Measurements from ENCODE around the gene DHX15. TPM values are rescaled to one million over a fixed set of nuclear protein-coding genes. Genes with fewer than 3 reads are reported as not detected.

Gene DHX15
- total and polyA plus RNA-seq, 2 of the 13 experiments (the other 11 are each of a cell fraction or from before 2014, with no cell fraction given) = 92.9 to 165 TPM

DNA sequence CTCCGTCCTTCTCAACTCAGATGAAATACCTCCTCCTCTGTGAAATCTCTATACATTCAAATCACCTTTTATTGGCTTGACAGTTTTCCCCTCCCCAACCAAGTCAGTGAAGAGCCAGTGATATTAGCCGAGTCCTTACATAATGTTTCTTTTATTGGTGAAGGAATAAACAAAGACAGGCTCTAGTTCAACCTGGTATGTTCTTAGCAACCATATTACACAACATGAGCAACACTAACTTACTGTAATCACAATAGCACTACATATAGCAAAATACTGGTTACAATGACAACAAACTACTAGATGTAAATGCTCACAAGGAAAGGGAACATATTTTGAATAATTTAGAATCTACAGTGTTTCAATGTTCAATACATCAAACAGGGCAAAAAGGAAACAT is 19.9 kb downstream of the DHX15 start:
- ATAC-seq (no peak), DNase-seq (ENCODE audit: low spot score) (no peak), FAIRE-seq (no peak)
- H2AFZ ChIP-seq (ENCODE audit: low read length) = no peak overlapping the region
- H4K20me1 ChIP-seq (ENCODE audit: insufficient read depth, low read length) = peaks cover 92% of the 10 kb centered on the region
- H3K4me3 ChIP-seq (replicated peaks in 1 of 3; ENCODE audit: insufficient read depth in 1 of 3, low read depth in 2 of 3, low read length in 3 of 3) = no peak overlapping the region
- CTCF ChIA-PET (ENCODE audit: low intra/inter-chr PET ratio, low total read pairs) = no interaction called here
- H3K36me3 ChIP-seq (replicated peaks in 1 of 2; ENCODE audit: control insufficient read depth in 1 of 2, insufficient read depth in 2 of 2, low read length in 2 of 2) = peaks cover 6 to 36% of the 10 kb centered on the region in 2 experiments
- H3K9ac ChIP-seq (ENCODE audit: insufficient read depth, low read depth, low read length) = no peak overlapping the region
- H3K27ac ChIP-seq (ENCODE audit: extremely low read length, insufficient read depth, low read length) = no peak overlapping the region
- TF ChIP-seq ZNF3 (CRISPR knock-in tag; IDR thresholded peaks at IDR 0.05) (no peak), ZFP1 (CRISPR knock-in tag; IDR thresholded peaks at IDR 0.05) (no peak)
- POLR2A ChIA-PET = interaction anchor here (1.5 kb wide), 1 partner anchor 20 kb away, joined by 8 read pairs; the partner anchor contains the start of gene DHX15
- no peaks in the 10 kb centered on the region for H3K9me3 ChIP-seq (ENCODE audit: low read length)
- H3K4me1 ChIP-seq (ENCODE audit: insufficient read depth, low read length) = peaks cover 48% of the 10 kb centered on the region
- H3K27me3 ChIP-seq (ENCODE audit: control insufficient read depth in 1 of 2, insufficient read depth in 2 of 2, low read length in 2 of 2) = no peaks in the 10 kb centered on the region; a peak in 1 of 5 replicates
- intact Hi-C loops (cut with micrococcal nuclease; ENCODE audit: unreplicated experiment) (no loop called here), in situ Hi-C loops (cut with HindIII; ENCODE audit: extremely low pct_ligation_motif_present, low pct_unique_long_range_greater_than_20kb) (no loop called here)
- 87% methylated on average over 2 of the region's 2 CpGs for WGBS (ENCODE audit: low lambda C conversion rate)
- no TSS peak for BruUV-seq (replicated peaks)
- no peak overlapping the region for H3K4me2 ChIP-seq (ENCODE audit: low read depth, low read length)
- H3K79me2 ChIP-seq (ENCODE audit: insufficient read depth, low read length) = peaks cover 95% of the 10 kb centered on the region

- H3K9ac ChIP-seq (ENCODE audit: insufficient read depth, low read depth, low read length) = no peak overlapping the region
- no TSS peak for BruUV-seq (replicated peaks)
- intact Hi-C loops (cut with micrococcal nuclease; ENCODE audit: unreplicated experiment) = no loop called here
- POLR2A ChIA-PET = no interaction called here
- H3K27ac ChIP-seq (ENCODE audit: extremely low read length, insufficient read depth, low read length) = no peak overlapping the region
- H3K27me3 ChIP-seq (ENCODE audit: control insufficient read depth in 1 of 2, insufficient read depth in 2 of 2, low read length in 2 of 2) = no peaks in the 10 kb centered on the region; a peak in 1 of 5 replicates
- no peak for ATAC-seq
- H3K4me2 ChIP-seq (ENCODE audit: low read depth, low read length) = no peak overlapping the region
- in situ Hi-C loops (cut with HindIII; ENCODE audit: extremely low pct_ligation_motif_present, low pct_unique_long_range_greater_than_20kb) = no loop called here
- peaks cover 69% of the 10 kb centered on the region for H3K4me1 ChIP-seq (ENCODE audit: insufficient read depth, low read length)
- H2AFZ ChIP-seq (ENCODE audit: low read length) = no peak overlapping the region
- DNase-seq (ENCODE audit: low spot score) = no peak
- H3K9me3 ChIP-seq (ENCODE audit: low read length) = no peaks in the 10 kb centered on the region
- H3K79me2 ChIP-seq (ENCODE audit: insufficient read depth, low read length) = peaks cover 97% of the 10 kb centered on the region
- H3K36me3 ChIP-seq (replicated peaks in 1 of 2; ENCODE audit: control insufficient read depth in 1 of 2, insufficient read depth in 2 of 2, low read length in 2 of 2) = peaks cover 8 to 34% of the 10 kb centered on the region in 2 experiments
- CTCF ChIA-PET (ENCODE audit: low intra/inter-chr PET ratio, low total read pairs) = no interaction called here
- H3K4me3 ChIP-seq (replicated peaks in 1 of 3; ENCODE audit: insufficient read depth in 1 of 3, low read depth in 2 of 3, low read length in 3 of 3) = no peak overlapping the region
- H4K20me1 ChIP-seq (ENCODE audit: insufficient read depth, low read length) = peaks cover 99% of the 10 kb centered on the region
- TF ChIP-seq ZNF460 (CRISPR knock-in tag; IDR thresholded peaks at IDR 0.05; ENCODE audit: borderline replicate concordance) (peak; percentile 70), ZNF367 (CRISPR knock-in tag; IDR thresholded peaks at IDR 0.05; ENCODE audit: borderline replicate concordance) (no peak), NFE2L1 (CRISPR knock-in tag; IDR thresholded peaks at IDR 0.05; ENCODE audit: borderline replicate concordance) (no peak), ZNF234 (CRISPR knock-in tag; conservative IDR thresholded peaks at IDR 0.05) (no peak), ZMYM4 (CRISPR knock-in tag; IDR thresholded peaks at IDR 0.05) (peak; percentile 34; the same call in 1 of the 2 replicates), HNF4A (CRISPR knock-in tag; IDR thresholded peaks at IDR 0.05) (peak; percentile 43; the same call in 1 of the 2 replicates), ZNF646 (CRISPR knock-in tag; IDR thresholded peaks at IDR 0.05) (no peak), HNF4G (IDR thresholded peaks at IDR 0.05; ENCODE audit: borderline replicate concordance, low read depth, low read length) (0 out of 2 replicates have a peak, but pooled peaks have one; percentile 6), HNF4G (CRISPR knock-in tag; IDR thresholded peaks at IDR 0.05; ENCODE audit: borderline replicate concordance, low read depth) (no peak), NFKBIZ (CRISPR knock-in tag; IDR thresholded peaks at IDR 0.05) (no peak), ZNF615 (CRISPR knock-in tag; IDR thresholded peaks at IDR 0.05; ENCODE audit: borderline replicate concordance) (no peak)
- 94% methylated on average over 8 of the region's 8 CpGs for WGBS (ENCODE audit: low lambda C conversion rate)
- FAIRE-seq = no peak
Measured at GRCh38 chr4:24561438-24562139, 22.8 kb downstream of the DHX15 start.

Data from HepG2 (cell line).